Left ventricle myocardium inferior (tissue), 1 donor: ENCODE results near the gene CDH26. TPM values are rescaled to one million over a fixed set of nuclear protein-coding genes. Genes with fewer than 3 reads are reported as not detected.

ENCODE experiments used
- DNase-seq: peaks from one replicate; pipeline ENCODE4 v3.0.0-alpha.2; 2020
- H3K27ac ChIP-seq: fragments of 200-600 bp; replicated peaks from 2 replicates; pipeline ENCODE4 v1.8.0; 2021
- H3K27me3 ChIP-seq: fragments of 200-600 bp; 2 replicates; pipeline ENCODE4 v1.8.0; 2021; ENCODE audit warnings: low read depth
- H3K36me3 ChIP-seq: fragments of 200-600 bp; 2 replicates; pipeline ENCODE4 v1.8.0; 2021
- H3K4me1 ChIP-seq: fragments of 200-600 bp; 2 replicates; pipeline ENCODE4 v1.8.0; 2021
- H3K4me3 ChIP-seq: fragments of 200-600 bp; 2 replicates; pipeline ENCODE4 v1.8.0; 2021; ENCODE audit warnings: mild to moderate bottlenecking, moderate library complexity
- H3K9me3 ChIP-seq: fragments of 200-600 bp; replicated peaks from 2 replicates; pipeline ENCODE4 v1.8.0; 2021
- CTCF ChIP-seq: fragments of 200-600 bp; IDR thresholded peaks from 2 replicates; pipeline ENCODE4 v1.8.0; 2021; ENCODE audit warnings: antibody characterized with exemption, mild to moderate bottlenecking, borderline replicate concordance
- intact Hi-C: fragments of 100-400 bp; cut with micrococcal nuclease; formaldehyde crosslinking; loops from one replicate; pipeline ENCODE4 v1.11.0; 2022
- total RNA-seq: library from RNA; stranded (reverse); fragmentation: NEBNext Ultra II Directional; extraction: Animal tissue kit (Norgen Biotek cat#: 25700); gene quantifications from one replicate; pipeline ENCODE4 v1.2.1, GENCODE V29; 2021
- donor health status: DM: no; HTN: yes; CAD: no; lungs with severe emphysema.

The CDH26 gene
- total RNA-seq, 1 donor from 2014 or later = 1.3 TPM

GRCh38 chr20:59985864-59986263 is 27.6 kb downstream of the CDH26 start:
- peak; percentile 42 for DNase-seq
- Histone ChIP-seq H3K27me3 (no peaks in the 10 kb centered on the region), H3K4me3 (no peak overlapping the region), H3K36me3 (no peaks in the 10 kb centered on the region), H3K27ac (no peak overlapping the region), H3K4me1 (peaks cover 10% of the 10 kb centered on the region), H3K9me3 (no peaks in the 10 kb centered on the region)
- TF ChIP-seq CTCF = peak; percentile 48
- intact Hi-C loops = no loop called here

GRCh38 chr20:59987135-59987534 is 28.9 kb downstream of the CDH26 start:
- Histone ChIP-seq H3K4me1 (peaks cover 10% of the 10 kb centered on the region), H3K27ac (no peak overlapping the region), H3K4me3 (no peak overlapping the region), H3K27me3 (no peaks in the 10 kb centered on the region), H3K36me3 (no peaks in the 10 kb centered on the region), H3K9me3 (no peaks in the 10 kb centered on the region)
- no peak for TF ChIP-seq CTCF
- intact Hi-C loops = no loop called here
- DNase-seq = no peak

- H3K36me3 ChIP-seq = no peaks in the 10 kb centered on the region
- no peaks in the 10 kb centered on the region for H3K9me3 ChIP-seq
- DNase-seq = no peak
- no peak for TF ChIP-seq CTCF
- H3K27ac ChIP-seq = no peak overlapping the region
- intact Hi-C loops = no loop called here
- no peak overlapping the region for H3K4me3 ChIP-seq
- no peaks in the 10 kb centered on the region for H3K27me3 ChIP-seq
- H3K4me1 ChIP-seq = peaks cover 10% of the 10 kb centered on the region
These were observed 29.9 kb downstream of the CDH26 start for GRCh38 chr20:59988141-59988540.

GRCh38 chr20:59992526-59993084 is 34.4 kb downstream of the CDH26 start:
- H3K27ac ChIP-seq = no peak overlapping the region
- H3K27me3 ChIP-seq = no peaks in the 10 kb centered on the region
- DNase-seq = no peak
- intact Hi-C loops = no loop called here
- TF ChIP-seq CTCF = no peak
- peaks cover 27% of the 10 kb centered on the region for H3K4me1 ChIP-seq
- no peaks in the 10 kb centered on the region for H3K9me3 ChIP-seq
- H3K4me3 ChIP-seq = no peak overlapping the region
- no peaks in the 10 kb centered on the region for H3K36me3 ChIP-seq

GRCh38 chr20:59993736-59994430 is 35.7 kb downstream of the CDH26 start:
- no peak for TF ChIP-seq CTCF
- Histone ChIP-seq H3K9me3 (no peaks in the 10 kb centered on the region), H3K27ac (no peak overlapping the region), H3K27me3 (no peaks in the 10 kb centered on the region), H3K36me3 (no peaks in the 10 kb centered on the region), H3K4me3 (peak overlapping the region; percentile 23), H3K4me1 (peaks cover 27% of the 10 kb centered on the region)
- intact Hi-C loops = no loop called here
- no peak for DNase-seq
